ENCODE measurements around the gene POLR3A. TPM values are rescaled to one million over a fixed set of nuclear protein-coding genes. Genes with fewer than 3 reads are reported as not detected.

The POLR3A gene
- polyA plus RNA-seq, 1 donor from 2014 or later: 15.6 TPM

DNA sequence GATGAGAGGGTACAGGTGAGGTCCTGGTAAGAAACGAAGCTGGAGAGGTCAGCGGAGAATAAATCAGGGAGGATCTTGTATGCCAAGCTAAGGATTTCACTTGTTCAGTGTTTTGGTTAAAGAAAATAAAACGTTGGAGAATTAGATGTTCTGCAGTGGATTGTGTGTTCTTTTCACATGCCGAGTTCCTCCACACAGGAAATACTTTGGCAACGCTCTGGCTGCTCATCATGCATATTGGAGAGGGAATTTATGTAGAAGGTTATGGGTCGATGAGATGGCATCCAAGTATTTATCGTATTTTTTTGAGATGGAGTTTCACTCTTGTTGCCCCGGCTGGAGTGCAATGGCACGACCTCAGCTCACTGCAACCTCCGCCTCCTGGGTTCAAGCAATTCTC lies 15.4 kb upstream of the POLR3A start:
- Histone ChIP-seq H3K27me3 (ENCODE audit: insufficient read depth, low read depth, low read length) (no peaks in the 10 kb centered on the region), H3K4me2 (ENCODE audit: low read length) (no peak overlapping the region), H2AFZ (ENCODE audit: low read depth, low read length) (no peak overlapping the region), H4K20me1 (ENCODE audit: insufficient read depth) (no peaks in the 10 kb centered on the region), H3K36me3 (ENCODE audit: insufficient read depth, low read length) (no peaks in the 10 kb centered on the region), H3F3A (ENCODE audit: insufficient read depth, low read length, poor library complexity, severe bottlenecking) (no peaks in the 10 kb centered on the region), H3K4me3 (ENCODE audit: low read length) (no peak overlapping the region), H3K9me2 (ENCODE audit: insufficient read depth, low read length) (no peaks in the 10 kb centered on the region), H3K9ac (ENCODE audit: low read length) (no peak overlapping the region), H3K27ac (ENCODE audit: low read length) (no peak overlapping the region), H3K79me2 (replicated peaks; ENCODE audit: insufficient read depth, low read length) (no peaks in the 10 kb centered on the region), H3K9me3 (ENCODE audit: low read length) (no peaks in the 10 kb centered on the region)
- TF ChIP-seq RAD21 (conservative IDR thresholded peaks at IDR 0.05) (no peak), EZH2 (IDR thresholded peaks at IDR 0.05; ENCODE audit: borderline replicate concordance, insufficient read depth, low read length, poor library complexity, severe bottlenecking) (no peak), POLR2AphosphoS5 (IDR thresholded peaks at IDR 0.05) (no peak), SMC3 (conservative IDR thresholded peaks at IDR 0.05; ENCODE audit: poor library complexity) (no peak), MXI1 (conservative IDR thresholded peaks at IDR 0.05; ENCODE audit: poor library complexity, severe bottlenecking) (no peak), EP300 (conservative IDR thresholded peaks at IDR 0.05; ENCODE audit: poor library complexity, severe bottlenecking) (no peak), TAF1 (IDR thresholded peaks at IDR 0.05; ENCODE audit: low read depth) (no peak)
- TF ChIP-seq, protein P1, sequence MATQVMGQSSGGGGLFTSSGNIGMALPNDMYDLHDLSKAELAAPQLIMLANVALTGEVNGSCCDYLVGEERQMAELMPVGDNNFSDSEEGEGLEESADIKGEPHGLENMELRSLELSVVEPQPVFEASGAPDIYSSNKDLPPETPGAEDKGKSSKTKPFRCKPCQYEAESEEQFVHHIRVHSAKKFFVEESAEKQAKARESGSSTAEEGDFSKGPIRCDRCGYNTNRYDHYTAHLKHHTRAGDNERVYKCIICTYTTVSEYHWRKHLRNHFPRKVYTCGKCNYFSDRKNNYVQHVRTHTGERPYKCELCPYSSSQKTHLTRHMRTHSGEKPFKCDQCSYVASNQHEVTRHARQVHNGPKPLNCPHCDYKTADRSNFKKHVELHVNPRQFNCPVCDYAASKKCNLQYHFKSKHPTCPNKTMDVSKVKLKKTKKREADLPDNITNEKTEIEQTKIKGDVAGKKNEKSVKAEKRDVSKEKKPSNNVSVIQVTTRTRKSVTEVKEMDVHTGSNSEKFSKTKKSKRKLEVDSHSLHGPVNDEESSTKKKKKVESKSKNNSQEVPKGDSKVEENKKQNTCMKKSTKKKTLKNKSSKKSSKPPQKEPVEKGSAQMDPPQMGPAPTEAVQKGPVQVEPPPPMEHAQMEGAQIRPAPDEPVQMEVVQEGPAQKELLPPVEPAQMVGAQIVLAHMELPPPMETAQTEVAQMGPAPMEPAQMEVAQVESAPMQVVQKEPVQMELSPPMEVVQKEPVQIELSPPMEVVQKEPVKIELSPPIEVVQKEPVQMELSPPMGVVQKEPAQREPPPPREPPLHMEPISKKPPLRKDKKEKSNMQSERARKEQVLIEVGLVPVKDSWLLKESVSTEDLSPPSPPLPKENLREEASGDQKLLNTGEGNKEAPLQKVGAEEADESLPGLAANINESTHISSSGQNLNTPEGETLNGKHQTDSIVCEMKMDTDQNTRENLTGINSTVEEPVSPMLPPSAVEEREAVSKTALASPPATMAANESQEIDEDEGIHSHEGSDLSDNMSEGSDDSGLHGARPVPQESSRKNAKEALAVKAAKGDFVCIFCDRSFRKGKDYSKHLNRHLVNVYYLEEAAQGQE (IDR thresholded peaks at IDR 0.05; ENCODE audit: borderline replicate concordance): no peak
- TF ChIP-seq, protein P2, sequence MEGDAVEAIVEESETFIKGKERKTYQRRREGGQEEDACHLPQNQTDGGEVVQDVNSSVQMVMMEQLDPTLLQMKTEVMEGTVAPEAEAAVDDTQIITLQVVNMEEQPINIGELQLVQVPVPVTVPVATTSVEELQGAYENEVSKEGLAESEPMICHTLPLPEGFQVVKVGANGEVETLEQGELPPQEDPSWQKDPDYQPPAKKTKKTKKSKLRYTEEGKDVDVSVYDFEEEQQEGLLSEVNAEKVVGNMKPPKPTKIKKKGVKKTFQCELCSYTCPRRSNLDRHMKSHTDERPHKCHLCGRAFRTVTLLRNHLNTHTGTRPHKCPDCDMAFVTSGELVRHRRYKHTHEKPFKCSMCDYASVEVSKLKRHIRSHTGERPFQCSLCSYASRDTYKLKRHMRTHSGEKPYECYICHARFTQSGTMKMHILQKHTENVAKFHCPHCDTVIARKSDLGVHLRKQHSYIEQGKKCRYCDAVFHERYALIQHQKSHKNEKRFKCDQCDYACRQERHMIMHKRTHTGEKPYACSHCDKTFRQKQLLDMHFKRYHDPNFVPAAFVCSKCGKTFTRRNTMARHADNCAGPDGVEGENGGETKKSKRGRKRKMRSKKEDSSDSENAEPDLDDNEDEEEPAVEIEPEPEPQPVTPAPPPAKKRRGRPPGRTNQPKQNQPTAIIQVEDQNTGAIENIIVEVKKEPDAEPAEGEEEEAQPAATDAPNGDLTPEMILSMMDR (IDR thresholded peaks at IDR 0.05; ENCODE audit: poor library complexity, severe bottlenecking): no peak

DNA sequence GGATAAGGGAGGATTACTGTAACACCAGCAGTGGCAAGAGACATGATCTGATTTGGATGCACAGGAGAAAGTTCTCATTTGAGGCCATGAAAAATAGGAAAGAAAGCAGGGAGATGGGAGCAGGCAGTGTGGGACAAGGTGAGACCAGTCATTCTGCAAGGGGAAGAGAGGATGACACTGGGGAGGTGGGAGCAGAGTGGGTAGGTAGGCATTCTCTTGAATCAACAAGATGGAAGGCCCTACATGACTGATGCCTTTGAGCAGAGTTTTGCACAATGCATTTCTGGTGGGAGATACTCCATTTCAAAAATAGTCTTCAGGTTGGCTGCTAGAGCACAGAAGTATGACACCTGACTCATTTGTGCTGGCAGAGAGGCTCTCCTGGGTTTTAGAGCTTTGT lies 14.9 kb upstream of the POLR3A start:
- Histone ChIP-seq H3K27ac (ENCODE audit: low read length) (no peak overlapping the region), H3K9me2 (ENCODE audit: insufficient read depth, low read length) (no peaks in the 10 kb centered on the region), H3K4me2 (ENCODE audit: low read length) (no peak overlapping the region), H3K4me3 (ENCODE audit: low read length) (no peak overlapping the region), H2AFZ (ENCODE audit: low read depth, low read length) (no peak overlapping the region), H3F3A (ENCODE audit: insufficient read depth, low read length, poor library complexity, severe bottlenecking) (no peaks in the 10 kb centered on the region), H3K9ac (ENCODE audit: low read length) (no peak overlapping the region), H4K20me1 (ENCODE audit: insufficient read depth) (no peaks in the 10 kb centered on the region), H3K9me3 (ENCODE audit: low read length) (no peaks in the 10 kb centered on the region), H3K27me3 (ENCODE audit: insufficient read depth, low read depth, low read length) (no peaks in the 10 kb centered on the region), H3K79me2 (replicated peaks; ENCODE audit: insufficient read depth, low read length) (no peaks in the 10 kb centered on the region), H3K36me3 (ENCODE audit: insufficient read depth, low read length) (no peaks in the 10 kb centered on the region)
- TF ChIP-seq EZH2 (IDR thresholded peaks at IDR 0.05; ENCODE audit: borderline replicate concordance, insufficient read depth, low read length, poor library complexity, severe bottlenecking): no peak
- no peak for TF ChIP-seq EP300 (conservative IDR thresholded peaks at IDR 0.05; ENCODE audit: poor library complexity, severe bottlenecking)
- TF ChIP-seq, protein P2 (IDR thresholded peaks at IDR 0.05; ENCODE audit: poor library complexity, severe bottlenecking): no peak
- TF ChIP-seq, protein P1 (IDR thresholded peaks at IDR 0.05; ENCODE audit: borderline replicate concordance): no peak
- no peak for TF ChIP-seq RAD21 (conservative IDR thresholded peaks at IDR 0.05)
- TF ChIP-seq TAF1 (IDR thresholded peaks at IDR 0.05; ENCODE audit: low read depth): no peak
- no peak for TF ChIP-seq SMC3 (conservative IDR thresholded peaks at IDR 0.05; ENCODE audit: poor library complexity)
- TF ChIP-seq MXI1 (conservative IDR thresholded peaks at IDR 0.05; ENCODE audit: poor library complexity, severe bottlenecking): no peak
- TF ChIP-seq POLR2AphosphoS5 (IDR thresholded peaks at IDR 0.05): no peak

Measured in neural cell (in vitro differentiated cells).